HG02798 (cell line): ENCODE results near the gene LY9.
"Not testable (repeated sequence)": the region's sequence is repeated elsewhere in the genome, so short reads cannot be mapped to it uniquely, and the experiment has no call there.

ENCODE experiments used
- ATAC-seq: cut with Tn5 transposase; IDR thresholded peaks from one replicate; pipeline ENCODE4 v1.9.1; 2021; ENCODE audit warnings: mild to moderate bottlenecking; ENCODE audit not compliant: unreplicated experiment, poor library complexity

The LY9 gene

GRCh38 chr1:160862203-160863060 lies 66.5 kb downstream of the LY9 start, which contains the start of gene CD244:
Gene CD244 (minus strand): TSS chr1:160862887. CDS start chr1:160862677, 210 bp downstream.
- peak; percentile 80 for ATAC-seq

GRCh38 chr1:160863061-160863773 lies 67.2 kb downstream of the LY9 start:
- ATAC-seq = no peak

GRCh38 chr1:160863774-160864131 lies 67.8 kb downstream of the LY9 start:
- ATAC-seq = no peak

GRCh38 chr1:160864173-160864572 lies 68.2 kb downstream of the LY9 start:
- ATAC-seq = no peak

GRCh38 chr1:160865337-160865736 lies 69.4 kb downstream of the LY9 start:
- no peak for ATAC-seq

GRCh38 chr1:160866001-160866694 lies 70.2 kb downstream of the LY9 start:
- ATAC-seq = no peak

- ATAC-seq = no peak
Observed at GRCh38 chr1:160866695-160867260, 70.8 kb downstream of the LY9 start.

- ATAC-seq = not testable (repeated sequence)
Observed at GRCh38 chr1:160867651-160868050, 71.7 kb downstream of the LY9 start.

- ATAC-seq = no peak
Observed at GRCh38 chr1:160868141-160868540, 72.2 kb downstream of the LY9 start.

- ATAC-seq = no peak
Observed at GRCh38 chr1:160874935-160875334, 79.0 kb downstream of the LY9 start.

GRCh38 chr1:160875591-160875990 lies 79.6 kb downstream of the LY9 start:
- not testable (repeated sequence) for ATAC-seq

- no peak for ATAC-seq
Observed at GRCh38 chr1:160876311-160876710, 80.3 kb downstream of the LY9 start.

GRCh38 chr1:160877221-160877620 lies 81.2 kb downstream of the LY9 start:
- no peak for ATAC-seq
